Osteoblast (primary cell): ENCODE data around the gene ORM2. TPM values are rescaled to one million over a fixed set of nuclear protein-coding genes. Genes with fewer than 3 reads are reported as not detected.

Experiments
- DNase-seq: peaks from one replicate; pipeline ENCODE4 v3.0.0; 2011; ENCODE audit warnings: low spot score, mixed read lengths; ENCODE audit not compliant: insufficient read length; ENCODE audit errors: missing footprints
- H2AFZ ChIP-seq: 2 replicates; pipeline ENCODE4 v1.6.0; 2011; ENCODE audit warnings: mild to moderate bottlenecking, low read length
- H3K27ac ChIP-seq: 2 replicates; pipeline ENCODE4 v1.5.1; 2011; ENCODE audit warnings: mild to moderate bottlenecking, low read depth, low read length, moderate library complexity
- H3K27me3 ChIP-seq: 2 replicates; pipeline ENCODE4 v1.6.0; 2012; ENCODE audit warnings: mild to moderate bottlenecking, control low read depth, inconsistent platforms, low read length, moderate library complexity; ENCODE audit not compliant: insufficient read depth
- H3K36me3 ChIP-seq: 2 replicates; pipeline ENCODE4 v1.5.1; 2011; ENCODE audit warnings: mild to moderate bottlenecking, low read length, control low read depth, moderate library complexity; ENCODE audit not compliant: insufficient read depth
- H3K4me1 ChIP-seq: 2 replicates; pipeline ENCODE4 v1.5.1; 2011; ENCODE audit warnings: mild to moderate bottlenecking, low read length, control low read depth, moderate library complexity; ENCODE audit not compliant: insufficient read depth
- H3K4me2 ChIP-seq: 2 replicates; pipeline ENCODE4 v1.6.0; 2011; ENCODE audit warnings: mild to moderate bottlenecking, low read length; ENCODE audit not compliant: insufficient read depth
- H3K4me3 ChIP-seq: fragments of 200-600 bp; sonication (generic); 3 replicates; pipeline ENCODE4 v1.5.1; 2012; ENCODE audit warnings: mild to moderate bottlenecking, low read length, inconsistent platforms; ENCODE audit not compliant: insufficient read depth
- H3K79me2 ChIP-seq: 2 replicates; pipeline ENCODE4 v1.6.0; 2012; ENCODE audit warnings: mild to moderate bottlenecking, low read length, control low read depth, inconsistent platforms; ENCODE audit not compliant: insufficient read depth
- H3K9me3 ChIP-seq: 2 replicates; pipeline ENCODE4 v1.5.1; 2011; ENCODE audit warnings: low read depth, low read length, control low read depth
- H4K20me1 ChIP-seq: 2 replicates; pipeline ENCODE4 v1.6.0; 2012; ENCODE audit warnings: mild to moderate bottlenecking, low read length, control low read depth; ENCODE audit not compliant: insufficient read depth
- CTCF ChIP-seq: IDR thresholded peaks from 2 replicates; pipeline ENCODE4 v1.5.1; 2011; ENCODE audit warnings: mild to moderate bottlenecking, low read depth, low read length, moderate library complexity; ENCODE audit errors: extremely low read depth
- total RNA-seq: library from RNA; depleted of rRNA; stranded (reverse); fragments of >200 nt; gene quantifications from 2 replicates; pipeline ENCODE4 v1.2.3, GENCODE V29; 2012

The ORM2 gene
- total RNA-seq, 1 donor: not detected

- no peaks in the 10 kb centered on the region for H3K9me3 ChIP-seq
- H3K79me2 ChIP-seq: no peaks in the 10 kb centered on the region
- H3K4me1 ChIP-seq: peaks cover 5% of the 10 kb centered on the region
- no peak overlapping the region for H3K4me2 ChIP-seq
- H3K36me3 ChIP-seq: peaks cover 2% of the 10 kb centered on the region
- no peaks in the 10 kb centered on the region for H3K27me3 ChIP-seq
- TF ChIP-seq CTCF: no peak
- no peak overlapping the region for H3K4me3 ChIP-seq
- H2AFZ ChIP-seq: no peak overlapping the region
- H4K20me1 ChIP-seq: no peaks in the 10 kb centered on the region
- DNase-seq: no peak
- H3K27ac ChIP-seq: no peak overlapping the region
Measured at GRCh38 chr9:114309096-114309495, 20.6 kb upstream of the ORM2 start.

- Histone ChIP-seq H3K4me2 (no peak overlapping the region), H3K9me3 (no peaks in the 10 kb centered on the region), H3K27ac (no peak overlapping the region), H2AFZ (no peak overlapping the region), H3K4me1 (peaks cover 5% of the 10 kb centered on the region), H3K36me3 (peaks cover 2% of the 10 kb centered on the region), H3K79me2 (no peaks in the 10 kb centered on the region), H3K27me3 (no peaks in the 10 kb centered on the region), H4K20me1 (no peaks in the 10 kb centered on the region), H3K4me3 (no peak overlapping the region)
- TF ChIP-seq CTCF: no peak
- DNase-seq: no peak
Measured at GRCh38 chr9:114310471-114311450, 18.9 kb upstream of the ORM2 start.

- Histone ChIP-seq H3K36me3 (peaks cover 2% of the 10 kb centered on the region), H3K9me3 (no peaks in the 10 kb centered on the region), H3K27me3 (no peaks in the 10 kb centered on the region), H3K4me3 (no peak overlapping the region), H3K4me2 (no peak overlapping the region), H3K27ac (no peak overlapping the region), H4K20me1 (no peaks in the 10 kb centered on the region), H3K4me1 (peaks cover 5% of the 10 kb centered on the region), H2AFZ (no peak overlapping the region), H3K79me2 (no peaks in the 10 kb centered on the region)
- DNase-seq: no peak
- TF ChIP-seq CTCF: no peak
Measured at GRCh38 chr9:114311571-114312512, 17.8 kb upstream of the ORM2 start.
